ENCODE measurements around the gene AXL. TPM values are rescaled to one million over a fixed set of nuclear protein-coding genes. Genes with fewer than 3 reads are reported as not detected.

AXL gene
- total RNA-seq, 4 donors from 2014 or later, result 65.8 to 141 (median 78.7) TPM

DNA sequence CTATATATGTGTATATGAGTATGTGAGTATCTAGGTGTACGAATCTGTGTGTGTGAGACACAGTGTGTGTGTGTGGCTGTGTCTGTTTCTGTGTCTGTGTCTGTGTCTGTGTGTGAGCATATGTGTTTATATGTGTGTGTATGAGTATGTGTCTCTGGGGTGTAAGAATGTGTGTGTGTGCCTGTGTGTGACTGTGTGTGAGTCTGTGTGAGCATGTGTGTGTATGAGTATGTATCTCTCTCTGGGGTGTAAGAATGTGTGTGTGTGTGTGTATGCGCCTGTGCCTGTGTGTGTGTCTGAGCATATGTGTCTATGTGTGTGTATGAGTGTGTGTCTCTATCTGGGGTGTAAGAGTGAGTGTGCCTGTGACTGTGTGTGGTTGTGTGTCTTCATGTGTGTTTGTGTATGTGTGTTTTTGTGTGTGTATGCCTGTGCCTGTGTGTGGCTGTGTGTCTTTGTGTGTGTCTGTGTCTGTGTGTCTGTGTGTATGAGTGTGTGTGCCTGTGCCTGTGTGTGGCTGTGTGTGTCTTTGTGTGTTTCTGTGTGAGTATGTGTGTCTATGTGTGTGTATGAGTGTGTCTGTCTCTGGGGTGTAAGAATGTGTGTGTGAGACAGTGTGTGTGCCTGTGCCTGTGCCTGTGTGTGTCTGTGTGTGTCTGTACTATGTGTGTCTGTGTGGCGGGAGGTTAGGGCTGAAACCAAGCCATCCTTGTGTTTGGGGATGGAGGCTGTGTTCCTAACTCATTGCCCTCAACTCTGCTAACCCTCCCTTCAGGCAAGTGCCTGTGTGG is 11.2 kb downstream of the AXL start:
- TF ChIP-seq, protein P1, sequence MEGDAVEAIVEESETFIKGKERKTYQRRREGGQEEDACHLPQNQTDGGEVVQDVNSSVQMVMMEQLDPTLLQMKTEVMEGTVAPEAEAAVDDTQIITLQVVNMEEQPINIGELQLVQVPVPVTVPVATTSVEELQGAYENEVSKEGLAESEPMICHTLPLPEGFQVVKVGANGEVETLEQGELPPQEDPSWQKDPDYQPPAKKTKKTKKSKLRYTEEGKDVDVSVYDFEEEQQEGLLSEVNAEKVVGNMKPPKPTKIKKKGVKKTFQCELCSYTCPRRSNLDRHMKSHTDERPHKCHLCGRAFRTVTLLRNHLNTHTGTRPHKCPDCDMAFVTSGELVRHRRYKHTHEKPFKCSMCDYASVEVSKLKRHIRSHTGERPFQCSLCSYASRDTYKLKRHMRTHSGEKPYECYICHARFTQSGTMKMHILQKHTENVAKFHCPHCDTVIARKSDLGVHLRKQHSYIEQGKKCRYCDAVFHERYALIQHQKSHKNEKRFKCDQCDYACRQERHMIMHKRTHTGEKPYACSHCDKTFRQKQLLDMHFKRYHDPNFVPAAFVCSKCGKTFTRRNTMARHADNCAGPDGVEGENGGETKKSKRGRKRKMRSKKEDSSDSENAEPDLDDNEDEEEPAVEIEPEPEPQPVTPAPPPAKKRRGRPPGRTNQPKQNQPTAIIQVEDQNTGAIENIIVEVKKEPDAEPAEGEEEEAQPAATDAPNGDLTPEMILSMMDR (IDR thresholded peaks at IDR 0.05), result no peak
- DNase-seq (ENCODE audit: low spot score) (no peak), ATAC-seq (ENCODE audit: low FRiP score) (no peak)

GRCh38 chr19:41232686-41233085 is 13.7 kb downstream of the AXL start:
- no peak for ATAC-seq (ENCODE audit: low FRiP score)
- TF ChIP-seq, protein P1 (IDR thresholded peaks at IDR 0.05), result no peak

DNA sequence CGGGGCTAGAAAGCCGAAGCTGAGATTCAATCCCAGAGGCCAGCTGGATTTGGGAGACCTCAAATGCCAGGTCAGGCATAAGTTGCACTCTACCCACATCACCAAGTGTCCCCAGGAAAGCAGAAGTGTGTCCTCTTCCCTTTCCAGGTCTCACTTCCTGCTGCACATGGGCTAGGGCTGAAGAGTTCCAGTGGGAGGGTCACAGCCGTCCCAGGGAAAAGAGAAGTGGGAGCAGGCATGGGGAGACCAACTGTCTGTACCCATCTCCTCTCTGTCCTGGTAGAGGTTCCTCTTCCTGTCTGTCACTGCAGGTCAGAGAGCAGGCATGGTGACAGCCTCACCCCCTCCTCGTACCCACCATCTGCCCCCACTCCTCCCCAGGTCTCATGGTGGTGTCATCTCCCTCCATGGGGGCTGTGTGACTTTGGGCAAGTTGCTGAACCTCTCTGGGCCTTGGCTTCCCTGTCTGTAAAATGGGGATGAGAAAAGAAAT is 14.8 kb downstream of the AXL start:
- DNase-seq (ENCODE audit: low spot score), result no peak
- TF ChIP-seq, protein P1 (IDR thresholded peaks at IDR 0.05), result no peak
- no peak for ATAC-seq (ENCODE audit: low FRiP score)

More at GRCh38 chr19:41232686-41233085, 13.7 kb downstream of the AXL start:
- DNase-seq (ENCODE audit: low spot score), result no peak

GRCh38 chr19:41234512-41235168 is 15.6 kb downstream of the AXL start:
- TF ChIP-seq, protein P1 (IDR thresholded peaks at IDR 0.05), result no peak

DNA sequence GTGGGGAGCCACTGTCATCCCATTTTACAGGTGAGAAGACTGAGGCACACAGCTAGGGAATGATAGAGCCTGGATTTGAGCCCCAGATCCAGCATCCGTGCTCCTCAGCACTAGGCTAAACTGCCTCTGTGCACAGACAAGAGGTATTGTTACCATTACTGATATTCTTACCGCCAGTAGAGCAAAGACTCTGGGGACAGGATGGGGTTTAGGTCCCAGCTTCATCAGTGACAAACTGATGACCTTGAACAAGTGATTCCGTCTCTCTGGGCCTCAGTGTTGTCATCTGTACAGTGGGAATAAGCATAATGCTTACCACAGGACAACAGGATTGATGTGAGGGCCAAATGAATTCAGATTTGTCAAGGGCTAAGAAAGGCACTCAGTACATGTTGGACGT is 16.5 kb downstream of the AXL start:
- ATAC-seq (ENCODE audit: low FRiP score), result no peak
- TF ChIP-seq, protein P1 (IDR thresholded peaks at IDR 0.05), result no peak
- no peak for DNase-seq (ENCODE audit: low spot score)

More at GRCh38 chr19:41234512-41235168, 15.6 kb downstream of the AXL start:
- no peak for DNase-seq (ENCODE audit: low spot score)
- ATAC-seq (ENCODE audit: low FRiP score), result no peak

GRCh38 chr19:41238244-41238643 is 19.2 kb downstream of the AXL start:
- no peak for DNase-seq (ENCODE audit: low spot score)
- TF ChIP-seq, protein P1 (IDR thresholded peaks at IDR 0.05), result no peak
- ATAC-seq (ENCODE audit: low FRiP score), result no peak

Measured in omental fat pad (tissue), 4 donors.